GM10266 (cell line): ENCODE measurements around the gene SOBP.
A peak's percentile ranks its signal among the peaks of the same experiment; 100 is the strongest.
"Not testable (repeated sequence)": the region's sequence is repeated elsewhere in the genome, so short reads cannot be mapped to it uniquely, and the experiment has no call there.

Source experiments
- DNase-seq: peaks from one replicate; pipeline ENCODE4 v3.0.0; 2012; ENCODE audit errors: extremely low spot score
- CTCF ChIP-seq: IDR thresholded peaks from 2 replicates; pipeline ENCODE4 v1.5.1; 2012; ENCODE audit warnings: mild to moderate bottlenecking, low read depth; ENCODE audit not compliant: control insufficient read depth, insufficient read depth; ENCODE audit errors: missing control alignments

The SOBP gene

GRCh38 chr6:107473660-107474059 lies 16.3 kb upstream of the SOBP start:
- DNase-seq: no peak
- no peak for TF ChIP-seq CTCF

GRCh38 chr6:107475360-107475759 lies 14.6 kb upstream of the SOBP start:
- not testable (repeated sequence) for DNase-seq

GRCh38 chr6:107475826-107476225 lies 14.1 kb upstream of the SOBP start:
- DNase-seq: not testable (repeated sequence)

- DNase-seq: no peak
- no peak for TF ChIP-seq CTCF
Measured at GRCh38 chr6:107479089-107479690, 10.7 kb upstream of the SOBP start.

GRCh38 chr6:107485157-107485556 lies 4.8 kb upstream of the SOBP start:
- no peak for DNase-seq

GRCh38 chr6:107488174-107488874 lies 1.6 kb upstream of the SOBP start:
- no peak for TF ChIP-seq CTCF
- no peak for DNase-seq

More at GRCh38 chr6:107485157-107485556, 4.8 kb upstream of the SOBP start:
- TF ChIP-seq CTCF: no peak

GRCh38 chr6:107488875-107489635 lies 862 bp upstream of the SOBP start:
- peak; percentile 45 for DNase-seq

More at GRCh38 chr6:107488875-107489635, 862 bp upstream of the SOBP start:
- TF ChIP-seq CTCF: no peak
